SU-DHL-6 (cell line): ENCODE data around the gene RNF181.

Source experiments
- CTCF ChIP-seq: fragments of 200-600 bp; sonication (generic); IDR thresholded peaks from one replicate; pipeline ENCODE4 v1.5.1; 2017; ENCODE audit warnings: antibody characterized with exemption, mild to moderate bottlenecking, low read length, moderate library complexity; ENCODE audit not compliant: insufficient read depth, poor library complexity, severe bottlenecking
- EZH2phosphoT487 ChIP-seq: fragments of 200-600 bp; sonication (generic), shearing (Covaris generic); conservative IDR thresholded peaks from 2 replicates; pipeline ENCODE4 v1.6.1; 2018; ENCODE audit warnings: mild to moderate bottlenecking, antibody characterized with exemption, low read length, moderate library complexity, mixed read lengths

GRCh38 chr2:85583667-85584353, 11.7 kb upstream of the RNF181 start:
- TF ChIP-seq CTCF (no peak), EZH2phosphoT487 (no peak)
